Glomerular visceral epithelial cell (primary cell): ENCODE results near the gene ZMYND12.

Source experiments
- DNase-seq: peaks from one replicate; pipeline ENCODE4 v3.0.0-alpha.2; 2016; ENCODE audit errors: extremely low spot score

Gene ZMYND12

DNA sequence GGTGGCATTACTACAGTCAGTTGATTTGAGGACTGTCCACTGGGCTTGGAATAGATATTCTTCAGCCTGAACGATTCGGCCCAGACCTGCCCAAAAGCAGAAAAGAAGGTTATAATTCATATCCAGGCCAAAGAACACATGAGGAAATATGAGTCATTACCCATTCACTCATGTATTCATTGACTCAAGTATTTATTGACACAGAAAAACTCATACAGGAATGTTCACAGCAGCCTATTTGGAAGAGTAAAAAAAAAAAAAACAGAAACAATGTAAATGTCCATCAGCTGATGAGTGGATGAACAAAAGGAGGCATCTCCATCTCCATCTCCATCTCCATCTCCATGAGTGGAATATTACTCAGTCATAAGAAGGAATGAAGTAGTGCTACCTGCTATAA, 15.9 kb downstream of the ZMYND12 start:
- peak; percentile 65 for DNase-seq

- no peak for DNase-seq
Measured at GRCh38 chr1:42434340-42434739, 21.5 kb downstream of the ZMYND12 start.

DNA sequence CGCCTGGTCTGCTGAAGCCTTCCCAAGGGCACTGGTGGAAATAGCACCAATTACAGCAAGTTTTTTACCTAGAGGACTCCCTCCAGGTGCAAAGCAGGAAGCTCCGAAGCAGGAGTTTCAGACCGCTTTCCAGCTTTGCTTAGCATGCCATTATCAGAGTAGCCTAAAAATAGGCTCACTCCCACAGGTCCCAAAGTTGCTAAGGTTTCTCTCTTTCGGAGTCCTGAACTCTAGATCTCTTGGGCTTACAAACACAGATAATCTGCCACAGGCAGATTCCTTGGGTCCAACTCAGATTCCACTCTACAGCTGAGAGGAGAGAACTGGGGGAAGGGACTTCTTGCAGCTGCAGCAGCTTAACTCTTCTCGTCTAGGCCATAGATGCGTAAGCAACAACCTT, 22.5 kb downstream of the ZMYND12 start:
- no peak for DNase-seq

DNA sequence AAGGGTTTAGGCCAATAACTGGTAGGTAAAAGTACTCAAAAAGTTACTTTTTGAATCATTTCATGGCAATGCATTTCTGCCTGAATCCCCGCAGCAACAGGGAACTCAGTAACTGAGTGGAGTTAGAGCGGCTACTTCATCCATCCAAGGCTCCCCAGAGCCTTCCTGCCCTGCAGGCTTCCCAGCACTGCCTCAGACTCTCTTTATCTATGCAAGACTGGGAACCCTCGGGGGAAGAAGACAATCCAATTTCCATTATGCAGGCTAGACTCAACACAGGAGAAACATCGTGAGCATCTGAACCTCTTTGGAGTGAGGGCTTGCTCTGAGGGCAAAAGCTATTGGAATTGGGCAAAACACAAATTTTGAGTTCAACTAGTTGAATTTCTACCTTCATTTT, 23.1 kb downstream of the ZMYND12 start:
- DNase-seq, result no peak

GRCh38 chr1:42431514-42431913, 24.3 kb downstream of the ZMYND12 start:
- no peak for DNase-seq

GRCh38 chr1:42430286-42431135, 25.3 kb downstream of the ZMYND12 start:
- no peak for DNase-seq

GRCh38 chr1:42429603-42430002, 26.2 kb downstream of the ZMYND12 start:
- no peak for DNase-seq

GRCh38 chr1:42427240-42427639, 28.6 kb downstream of the ZMYND12 start:
- no peak for DNase-seq

GRCh38 chr1:42424201-42424600, 31.6 kb downstream of the ZMYND12 start:
- no peak for DNase-seq

DNA sequence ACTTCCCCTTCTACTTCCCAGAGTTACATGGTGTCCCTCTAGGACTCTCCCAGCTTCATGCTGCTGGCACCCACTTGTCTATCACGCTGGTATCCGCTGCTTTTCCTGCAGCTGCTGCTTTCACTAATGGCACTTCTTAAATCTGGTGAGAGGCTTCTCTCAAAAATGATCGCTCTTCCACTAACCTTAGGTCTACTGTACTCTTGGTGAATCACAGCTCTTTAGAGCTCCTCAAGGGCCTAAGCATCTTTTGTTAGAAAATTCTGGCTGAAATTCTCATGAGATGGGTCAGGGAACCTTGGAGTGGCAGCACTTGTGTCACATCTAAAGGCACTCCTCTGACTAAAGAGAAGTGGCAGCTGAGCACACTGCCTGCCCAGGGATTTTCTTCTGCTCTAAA, 32.1 kb downstream of the ZMYND12 start:
- no peak for DNase-seq

DNA sequence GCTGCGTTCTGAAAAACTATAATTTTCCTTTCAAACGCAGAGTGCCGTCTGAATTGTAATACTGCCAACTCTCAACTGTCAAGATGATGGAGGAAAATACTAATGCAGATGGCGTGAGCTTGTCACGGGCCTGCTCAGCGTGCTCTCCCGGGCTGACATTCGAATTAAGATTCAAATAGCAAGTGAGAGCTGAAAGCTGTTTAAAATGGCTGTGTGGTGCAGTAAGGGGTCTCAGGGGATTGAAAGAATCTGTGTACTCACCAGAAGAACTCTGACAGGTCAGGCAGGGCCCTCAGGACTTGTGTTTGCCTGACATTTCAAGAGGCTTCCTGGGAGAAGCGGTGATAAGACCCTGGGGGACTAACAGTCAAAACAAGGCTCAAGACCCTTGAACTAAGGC, 33.1 kb downstream of the ZMYND12 start:
- no peak for DNase-seq

DNA sequence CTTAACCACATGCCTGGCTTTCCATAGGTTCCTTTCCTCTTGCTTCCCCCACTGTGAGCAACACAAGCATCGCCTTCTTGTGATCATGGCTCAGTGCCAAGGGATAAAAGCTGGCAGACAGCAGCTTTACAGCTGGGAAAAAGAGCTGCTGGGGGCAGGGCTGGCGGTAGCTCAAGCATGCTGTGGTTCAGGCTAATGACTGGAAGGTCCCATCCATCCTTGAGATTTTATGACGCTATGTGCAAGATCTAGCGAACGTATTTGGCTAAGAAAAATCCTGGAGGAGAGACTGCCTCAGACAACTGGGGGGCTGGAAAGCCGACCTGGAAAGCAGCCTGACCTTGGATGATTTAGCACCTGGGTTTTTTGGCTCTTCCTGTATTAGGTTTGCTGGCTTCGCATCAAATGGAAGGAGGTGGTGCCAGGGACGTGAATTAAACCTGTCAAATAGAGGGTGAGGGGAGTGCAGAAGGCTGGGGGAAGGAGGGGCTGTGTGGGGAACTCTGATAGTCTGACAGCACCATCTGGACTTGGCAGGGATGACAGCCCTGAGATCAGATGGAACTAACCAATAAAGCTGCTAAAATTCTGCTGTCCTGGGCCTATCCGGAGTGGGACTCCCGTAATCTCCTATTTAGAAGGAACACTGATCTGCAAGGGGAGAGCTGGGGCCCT, 34.8 kb downstream of the ZMYND12 start:
- DNase-seq, result peak; percentile 96

- DNase-seq, result no peak
Measured at GRCh38 chr1:42420121-42420520, 35.7 kb downstream of the ZMYND12 start.

DNA sequence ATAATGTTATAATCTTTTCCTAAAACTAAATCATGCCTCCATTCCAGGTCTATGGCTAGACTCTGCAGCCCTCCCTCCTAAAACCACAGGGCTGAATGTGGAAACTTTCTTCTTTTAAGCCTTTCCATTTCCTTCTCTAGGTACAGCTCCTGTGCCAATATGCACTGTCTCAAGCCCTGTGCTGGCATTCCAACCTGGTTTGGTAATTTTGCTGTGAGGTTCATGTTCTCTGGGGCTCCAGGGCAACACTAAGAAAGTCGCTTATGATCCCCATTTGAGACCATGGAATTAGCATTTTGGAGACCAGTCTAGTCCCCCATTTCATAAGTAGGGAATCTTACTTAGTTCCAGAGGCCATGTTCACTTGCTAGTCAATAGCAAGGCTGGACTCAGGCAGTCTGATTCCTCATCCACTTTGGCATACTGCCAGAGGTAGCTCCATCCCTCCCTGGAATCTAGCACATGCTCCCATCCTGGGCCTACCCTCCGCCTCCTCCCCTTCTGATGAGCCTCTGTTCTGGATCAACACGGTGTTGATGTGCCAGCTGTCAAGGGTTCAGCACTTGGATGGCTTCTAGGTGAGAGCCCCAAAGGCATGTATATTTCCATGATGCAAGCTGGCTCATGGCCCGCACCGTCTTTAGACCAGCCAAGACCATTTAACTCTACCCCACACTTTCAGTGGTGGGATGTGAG, 36.5 kb downstream of the ZMYND12 start:
- peak; percentile 9 for DNase-seq

DNA sequence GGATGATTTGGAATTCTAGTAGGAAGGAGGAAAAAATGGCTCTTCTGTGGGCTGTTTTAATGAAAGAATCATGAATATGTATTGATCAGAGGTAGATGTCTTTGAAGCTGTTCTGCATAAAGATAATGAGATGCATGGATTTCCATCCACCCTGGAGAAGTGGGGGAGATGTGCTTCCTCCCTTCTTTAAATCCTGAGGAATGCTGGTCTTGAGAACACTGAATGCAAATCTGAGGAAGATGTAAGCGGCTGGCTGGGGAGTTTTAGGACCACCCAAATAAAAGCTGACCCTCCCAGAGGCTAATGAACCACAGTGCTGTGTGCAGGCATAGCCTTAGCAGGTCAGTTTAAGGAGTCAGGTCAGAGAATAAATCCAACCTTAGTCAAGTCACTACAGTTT, 37.3 kb downstream of the ZMYND12 start:
- no peak for DNase-seq

- no peak for DNase-seq
Measured at GRCh38 chr1:42417166-42417565, 38.7 kb downstream of the ZMYND12 start.

GRCh38 chr1:42414551-42415496, 41.0 kb downstream of the ZMYND12 start:
- DNase-seq, result no peak

GRCh38 chr1:42403880-42404400, 51.9 kb downstream of the ZMYND12 start:
- no peak for DNase-seq

GRCh38 chr1:42399315-42400100, 56.3 kb downstream of the ZMYND12 start:
- DNase-seq, result no peak
